HepG2 (cell line): Measurements from ENCODE around the gene NPB. TPM values are rescaled to one million over a fixed set of nuclear protein-coding genes. Genes with fewer than 3 reads are reported as not detected.

Source experiments
- ATF7 ChIP-seq, 2 experiments: fragments of 450-650 bp in 1 of 2; sonication (generic) in 1 of 2; formaldehyde crosslinking in 1 of 2; IDR thresholded peaks; 2 replicates each; pipeline versions ENCODE4 v1.4.0 to v1.6.1; 2016 to 2020; ENCODE audit warnings: antibody characterized with exemption in 1 of 2, mild to moderate bottlenecking in 1 of 2, missing genetic modification reagents in 1 of 2
- BRCA1 ChIP-seq: sonication (generic); formaldehyde crosslinking; IDR thresholded peaks from 2 replicates; pipeline ENCODE4 v1.4.0; 2020; ENCODE audit warnings: missing genetic modification reagents
- KAT2B ChIP-seq: fragments of 150-350 bp; IDR thresholded peaks from 2 replicates; pipeline ENCODE4 v1.6.1; 2014; ENCODE audit warnings: low read depth, low read length, borderline replicate concordance
- MIXL1 ChIP-seq: IDR thresholded peaks from 2 replicates; pipeline ENCODE4 v1.6.1; 2016
- MYC ChIP-seq: sonication (generic); formaldehyde crosslinking; IDR thresholded peaks from 2 replicates; pipeline ENCODE4 v1.9.0; 2021; ENCODE audit warnings: missing genetic modification reagents, borderline replicate concordance
- NKX3-1 ChIP-seq: sonication (generic); formaldehyde crosslinking; IDR thresholded peaks from 2 replicates; pipeline ENCODE4 v1.5.0; 2020; ENCODE audit warnings: missing genetic modification reagents
- RFXANK ChIP-seq: IDR thresholded peaks from 2 replicates; pipeline ENCODE4 v1.6.1; 2016
- SMAD9 ChIP-seq: sonication (generic); formaldehyde crosslinking; IDR thresholded peaks from 2 replicates; pipeline ENCODE4 v1.5.1; 2020; ENCODE audit warnings: mild to moderate bottlenecking, missing genetic modification reagents
- SP2 ChIP-seq: sonication (generic); formaldehyde crosslinking; IDR thresholded peaks from 2 replicates; pipeline ENCODE4 v1.5.1; 2020; ENCODE audit warnings: mild to moderate bottlenecking, missing genetic modification reagents
- SRSF4 ChIP-seq: fragments of 200-400 bp; formaldehyde crosslinking; IDR thresholded peaks from one replicate; pipeline ENCODE4 v1.6.1; 2018; ENCODE audit warnings: mild to moderate bottlenecking, low read depth, low read length, moderate library complexity; ENCODE audit not compliant: poor library complexity, severe bottlenecking
- TBL1XR1 ChIP-seq: fragments of 150-350 bp; IDR thresholded peaks from 2 replicates; pipeline ENCODE4 v1.6.1; 2014; ENCODE audit warnings: borderline replicate concordance, low read length; ENCODE audit not compliant: partially characterized antibody
- TFDP1 ChIP-seq: IDR thresholded peaks from 2 replicates; pipeline ENCODE4 v1.6.1; 2016; ENCODE audit warnings: missing compliant biosample characterization, missing genetic modification reagents, borderline replicate concordance
- UBTF ChIP-seq: sonication (generic); formaldehyde crosslinking; IDR thresholded peaks from 2 replicates; pipeline ENCODE4 v1.4.0; 2020; ENCODE audit warnings: mild to moderate bottlenecking, missing genetic modification reagents
- ZNF121 ChIP-seq: sonication (generic); formaldehyde crosslinking; IDR thresholded peaks from 2 replicates; pipeline ENCODE4 v1.5.0; 2020; ENCODE audit warnings: mild to moderate bottlenecking, missing genetic modification reagents
- ZNF407 ChIP-seq: sonication (generic); formaldehyde crosslinking; IDR thresholded peaks from one replicate; pipeline ENCODE4 v1.5.1; 2020; ENCODE audit warnings: mild to moderate bottlenecking, missing genetic modification reagents; ENCODE audit errors: not compliant biosample characterization
- ZNF749 ChIP-seq: sonication (generic); formaldehyde crosslinking; IDR thresholded peaks from 2 replicates; pipeline ENCODE4 v1.8.0; 2022; ENCODE audit warnings: mild to moderate bottlenecking, missing genetic modification reagents, moderate library complexity, borderline replicate concordance
- ZNF766 ChIP-seq: sonication (generic); formaldehyde crosslinking; IDR thresholded peaks from 2 replicates; pipeline ENCODE4 v1.5.0; 2020; ENCODE audit warnings: missing genetic modification reagents, borderline replicate concordance
- polyA plus RNA-seq, 8 experiments: library from polyadenylated mRNA; depleted of rRNA in 3 of 8; stranded (reverse) in 7 of 8; unstranded in 1 of 8; fragments of >200 nt; fragmentation: Illumina TruSeq in 4 of 8; extraction: Trizol in 4 of 8; gene quantifications; 2 replicates each; pipeline versions ENCODE4 v1.2.1 to v1.2.3, GENCODE V29; 2011 to 2016; ENCODE audit warnings: low read depth in 4 of 8, missing spikeins in 1 of 8, mixed read lengths in 1 of 8; ENCODE audit not compliant: insufficient read depth in 1 of 8
- total RNA-seq, 5 experiments: library from RNA; depleted of rRNA; stranded (reverse); fragments of >200 nt; fragmentation: Illumina TruSeq; extraction: Trizol; gene quantifications; 2 replicates each; pipeline ENCODE4 v1.2.3, GENCODE V29; 2016; ENCODE audit warnings: low read depth in 1 of 5

Gene NPB
- total and polyA plus RNA-seq, 2 of the 13 experiments (the other 11 are each of a cell fraction or from before 2014, with no cell fraction given) = 0.11 to 0.93 TPM

GRCh38 chr17:81902653-81903414 lies 796 bp downstream of the NPB start (continued):
- TF ChIP-seq ZNF121 (CRISPR knock-in tag) = 0 out of 2 replicates have a peak, but pooled peaks have one; percentile 5
- TF ChIP-seq TBL1XR1 = no peak
- peak; percentile 12; the same call in 1 of the 2 replicates for TF ChIP-seq NKX3-1
- 0 out of 2 replicates have a peak, but pooled peaks have one; percentile 3 for TF ChIP-seq MYC
- TF ChIP-seq UBTF = 0 out of 2 replicates have a peak, but pooled peaks have one; percentile 12
- TF ChIP-seq BRCA1 (CRISPR knock-in tag) = 0 out of 2 replicates have a peak, but pooled peaks have one; percentile 52
- TF ChIP-seq ZNF749 = 0 out of 2 replicates have a peak, but pooled peaks have one; percentile 31
- TF ChIP-seq ZNF407 (CRISPR knock-in tag) = no peak
- no peak for TF ChIP-seq KAT2B
- no peak for TF ChIP-seq MIXL1 (CRISPR knock-in tag)
- TF ChIP-seq RFXANK (CRISPR knock-in tag) = 0 out of 2 replicates have a peak, but pooled peaks have one; percentile 39
- TF ChIP-seq SRSF4 = peak; percentile 74
- TF ChIP-seq SP2 (CRISPR knock-in tag) = no peak
- TF ChIP-seq ATF7 (IDR thresholded peaks at IDR 0.05) = no peak
- peak; percentile 5; the same call in 1 of the 2 replicates for TF ChIP-seq ATF7 (CRISPR knock-in tag; IDR thresholded peaks at IDR 0.05)
- TF ChIP-seq ZNF766 (CRISPR knock-in tag) = 0 out of 2 replicates have a peak, but pooled peaks have one; percentile 28
- no peak for TF ChIP-seq SMAD9 (CRISPR knock-in tag)
- TF ChIP-seq TFDP1 (CRISPR knock-in tag) = no peak
